Measurements from ENCODE around the gene SNRPD2. TPM values are rescaled to one million over a fixed set of nuclear protein-coding genes. Genes with fewer than 3 reads are reported as not detected.

Gene SNRPD2
- total RNA-seq, 1 experiment from 2014 or later = 793 TPM

GRCh38 chr19:45717131-45717982, 25.6 kb upstream of the SNRPD2 start:
- Histone ChIP-seq H3K56ac (ENCODE audit: insufficient read length, low read depth, low read length) (no peak overlapping the region), H3T11ph (ENCODE audit: low read length) (peak overlapping the region; percentile 97), H3K9me3 (ENCODE audit: control insufficient read depth, low read depth, low read length) (no peaks in the 10 kb centered on the region), H3K4me1 (ENCODE audit: insufficient read depth, low read length) (no peaks in the 10 kb centered on the region), H4K8ac (replicated peaks; ENCODE audit: insufficient read length, low read depth, low read length) (no peak overlapping the region), H2BK5ac (ENCODE audit: insufficient read length, low read length) (peak overlapping the region; percentile 94), H2AK5ac (ENCODE audit: insufficient read length, low read length) (no peak overlapping the region), H3K23ac (ENCODE audit: insufficient read length, low read depth, low read length) (no peak overlapping the region), H2BK15ac (ENCODE audit: low read depth, low read length) (peak overlapping the region; percentile 5; the same call in 1 of the 2 replicates), H3K79me1 (ENCODE audit: insufficient read depth, low read depth, low read length, poor library complexity, severe bottlenecking) (peaks cover 3% of the 10 kb centered on the region), H2BK12ac (ENCODE audit: insufficient read length, low read depth, low read length) (peak overlapping the region; percentile 60), H3K27ac (ENCODE audit: insufficient read length, low read depth, low read length) (peak overlapping the region; percentile 74), H3K23me2 (ENCODE audit: insufficient read length, low read depth, low read length, poor library complexity, severe bottlenecking) (peaks cover 14% of the 10 kb centered on the region), H4K20me1 (ENCODE audit: control insufficient read depth, insufficient read depth, insufficient read length) (no peaks in the 10 kb centered on the region), H2BK120ac (ENCODE audit: low read depth, low read length, poor library complexity, severe bottlenecking) (peak overlapping the region; percentile 92), H3K9ac (ENCODE audit: extremely low read depth, insufficient read length, low read length) (peak overlapping the region; percentile 99), H3K18ac (ENCODE audit: insufficient read length, low read depth, low read length) (peak overlapping the region; percentile 100), H2AFZ (ENCODE audit: low read length) (no peak overlapping the region), H4K5ac (ENCODE audit: insufficient read length, low read depth, low read length) (no peak overlapping the region), H2BK20ac (ENCODE audit: low read depth, low read length, poor library complexity, severe bottlenecking) (peak overlapping the region; percentile 99), H3K14ac (ENCODE audit: insufficient read depth, low read length) (peak overlapping the region; percentile 99; the same call in 1 of the 2 replicates), H3K4ac (ENCODE audit: low read depth, low read length) (peak overlapping the region; percentile 96; the same call in 1 of the 2 replicates), H3K27me3 (ENCODE audit: insufficient read depth, low read length) (no peaks in the 10 kb centered on the region), H3K79me2 (ENCODE audit: insufficient read depth, low read length) (peaks cover 12% of the 10 kb centered on the region; the same call in 1 of the 2 replicates), H3K4me2 (ENCODE audit: insufficient read depth, insufficient read length, low read length) (peak overlapping the region; percentile 100), H4K91ac (ENCODE audit: insufficient read length, low read depth, low read length) (no peak overlapping the region)
- H3K4me3 Mint-ChIP-seq = peak overlapping the region; percentile 91 to 96
- WGBS (ENCODE audit: extremely low coverage, insufficient read length, low lambda C conversion rate) = no CpG with 5 or more reads among the region's 51 CpGs
- peak overlapping the region; percentile 87 to 99 (median 97) for H3K27ac Mint-ChIP-seq
- peak; percentile 100 for DNase-seq
- H3K27me3 Mint-ChIP-seq (ENCODE audit: low read depth) = no peaks in the 10 kb centered on the region
- no peak; the same call in 2 of the 3 replicates for TF ChIP-seq CTCF (conservative IDR thresholded peaks at IDR 0.05)
- H3K9me3 Mint-ChIP-seq = no peaks in the 10 kb centered on the region
- peaks cover 28 to 29% of the 10 kb centered on the region in 2 experiments for H3K4me1 Mint-ChIP-seq
- H3K36me3 Mint-ChIP-seq (ENCODE audit: insufficient read depth in 1 of 3, low read depth in 3 of 3) = peaks cover 15 to 29% (median 25%) of the 10 kb centered on the region in 3 experiments; a peak in 6 of 7 replicates

Data from H9 (cell line).